GM19328 (cell line): Measurements from ENCODE around the gene TMEM94.
"Not testable (repeated sequence)": the region's sequence is repeated elsewhere in the genome, so short reads cannot be mapped to it uniquely, and the experiment has no call there.

ENCODE experiments used
- ATAC-seq: cut with Tn5 transposase; IDR thresholded peaks from one replicate; pipeline ENCODE4 v1.9.1; 2021; ENCODE audit warnings: mild to moderate bottlenecking, moderate library complexity; ENCODE audit not compliant: unreplicated experiment

The TMEM94 gene

GRCh38 chr17:75476271-75476671 is 19.8 kb downstream of the TMEM94 start:
- no peak for ATAC-seq

GRCh38 chr17:75476752-75477489 is 20.5 kb downstream of the TMEM94 start:
- ATAC-seq, result no peak

GRCh38 chr17:75477490-75477862 is 21.0 kb downstream of the TMEM94 start:
- not testable (repeated sequence) for ATAC-seq

GRCh38 chr17:75478508-75478907 is 22.1 kb downstream of the TMEM94 start:
- no peak for ATAC-seq

GRCh38 chr17:75480281-75480680 is 23.8 kb downstream of the TMEM94 start:
- no peak for ATAC-seq

- ATAC-seq, result no peak
Observed at GRCh38 chr17:75481194-75482068, 25.0 kb downstream of the TMEM94 start.

GRCh38 chr17:75482098-75482942 is 25.9 kb downstream of the TMEM94 start:
- ATAC-seq, result no peak

GRCh38 chr17:75485688-75486087 is 29.3 kb downstream of the TMEM94 start:
- ATAC-seq, result no peak

GRCh38 chr17:75486151-75486550 is 29.7 kb downstream of the TMEM94 start:
- no peak for ATAC-seq

- no peak for ATAC-seq
Observed at GRCh38 chr17:75486951-75487350, 30.5 kb downstream of the TMEM94 start.

GRCh38 chr17:75487351-75488070 is 31.1 kb downstream of the TMEM94 start:
- ATAC-seq, result no peak

- ATAC-seq, result no peak
Observed at GRCh38 chr17:75488693-75489510, 32.5 kb downstream of the TMEM94 start.

- no peak for ATAC-seq
Observed at GRCh38 chr17:75489511-75489955, 33.1 kb downstream of the TMEM94 start.

- ATAC-seq, result no peak
Observed at GRCh38 chr17:75490173-75490743, 33.8 kb downstream of the TMEM94 start.

GRCh38 chr17:75490953-75491649 is 34.7 kb downstream of the TMEM94 start:
- ATAC-seq, result no peak

GRCh38 chr17:75491680-75492079 is 35.2 kb downstream of the TMEM94 start:
- ATAC-seq, result no peak

GRCh38 chr17:75492555-75493168 is 36.2 kb downstream of the TMEM94 start:
- no peak for ATAC-seq

GRCh38 chr17:75493476-75494129 is 37.2 kb downstream of the TMEM94 start:
- no peak for ATAC-seq
